Spleen (tissue), 7 donors: ENCODE data around the gene KRT83.

ENCODE experiments used
- CTCF ChIP-seq, 11 experiments: fragments of 200-600 bp in 7 of 11; fragments of 450-650 bp in 4 of 11; sonication (generic) in 4 of 11; IDR thresholded peaks in 8 of 11; conservative IDR thresholded peaks in 3 of 11; 1 replicate in 7 of 11; 2 replicates in 4 of 11; pipeline versions ENCODE4 v1.4.0 to v1.8.0; 2016 to 2021; ENCODE audit warnings: antibody characterized with exemption in 11 of 11, inconsistent platforms in 4 of 11, mild to moderate bottlenecking in 1 of 11
- POLR2A ChIP-seq, 3 donors: fragments of 450-650 bp; IDR thresholded peaks; one replicate each; pipeline ENCODE4 v1.5.1; 2017; ENCODE audit warnings: antibody characterized with exemption in 3 of 3, mild to moderate bottlenecking in 1 of 3
- POLR2AphosphoS5 ChIP-seq, 3 donors: sonication (generic); formaldehyde crosslinking; IDR thresholded peaks; one replicate each; pipeline ENCODE4 v1.5.1; 2017; ENCODE audit warnings: antibody characterized with exemption in 3 of 3
- donor health status: DM: no; HTN: no; CAD: no; lungs with moderate emphysema.
- donor health status: DM: no; HTN: no; CAD: no.
- donor health status: DM: no; HTN: no; CAD: no.

GRCh38 chr12:52351196-52352059 lies 30.2 kb upstream of the KRT83 start:
- TF ChIP-seq POLR2A (IDR thresholded peaks at IDR 0.05) (no peak), CTCF (IDR thresholded peaks at IDR 0.05 in 8 of 11, conservative IDR thresholded peaks at IDR 0.05 in 3 of 11) (no peak), POLR2AphosphoS5 (IDR thresholded peaks at IDR 0.05) (peak in 1 of 3 donors; percentile 10)
